Thyroid gland (tissue), 4 donors: Measurements from ENCODE around the gene COL28A1.

Experiments used
- POLR2A ChIP-seq, 2 donors: fragments of 450-650 bp; IDR thresholded peaks; one replicate each; pipeline ENCODE4 v1.6.1; 2017; ENCODE audit warnings: antibody characterized with exemption in 2 of 2, mild to moderate bottlenecking in 2 of 2, moderate library complexity in 1 of 2
- TF ChIP-seq, protein P1 (sequence below), 6 experiments: fragments of 200-600 bp in 3 of 6; fragments of 450-650 bp in 3 of 6; sonication (generic) in 3 of 6; IDR thresholded peaks; one replicate each; pipeline ENCODE4 v1.5.1; 2016 to 2019; ENCODE audit warnings: antibody characterized with exemption in 6 of 6, mild to moderate bottlenecking in 2 of 6, inconsistent platforms in 1 of 6, moderate library complexity in 1 of 6

DNA sequence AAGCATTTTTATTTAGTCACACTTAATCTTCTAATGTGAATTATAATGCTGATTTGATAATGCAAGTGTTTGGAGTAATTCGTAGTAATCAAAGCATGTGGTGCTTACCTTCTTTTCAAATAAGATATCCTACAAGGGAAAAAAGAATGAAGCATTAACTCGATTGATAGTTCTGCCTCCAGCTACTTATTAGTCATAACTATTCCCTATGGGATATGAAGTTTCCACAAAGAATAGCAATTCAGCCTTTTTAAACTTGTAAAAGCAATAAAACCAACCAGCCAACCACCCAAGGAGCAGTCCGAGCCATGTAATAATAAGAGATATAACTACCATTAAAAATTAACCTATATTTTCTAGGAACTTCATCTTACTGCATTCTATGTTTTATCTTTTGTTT is 11.6 kb downstream of the COL28A1 start:
- TF ChIP-seq, protein P1, sequence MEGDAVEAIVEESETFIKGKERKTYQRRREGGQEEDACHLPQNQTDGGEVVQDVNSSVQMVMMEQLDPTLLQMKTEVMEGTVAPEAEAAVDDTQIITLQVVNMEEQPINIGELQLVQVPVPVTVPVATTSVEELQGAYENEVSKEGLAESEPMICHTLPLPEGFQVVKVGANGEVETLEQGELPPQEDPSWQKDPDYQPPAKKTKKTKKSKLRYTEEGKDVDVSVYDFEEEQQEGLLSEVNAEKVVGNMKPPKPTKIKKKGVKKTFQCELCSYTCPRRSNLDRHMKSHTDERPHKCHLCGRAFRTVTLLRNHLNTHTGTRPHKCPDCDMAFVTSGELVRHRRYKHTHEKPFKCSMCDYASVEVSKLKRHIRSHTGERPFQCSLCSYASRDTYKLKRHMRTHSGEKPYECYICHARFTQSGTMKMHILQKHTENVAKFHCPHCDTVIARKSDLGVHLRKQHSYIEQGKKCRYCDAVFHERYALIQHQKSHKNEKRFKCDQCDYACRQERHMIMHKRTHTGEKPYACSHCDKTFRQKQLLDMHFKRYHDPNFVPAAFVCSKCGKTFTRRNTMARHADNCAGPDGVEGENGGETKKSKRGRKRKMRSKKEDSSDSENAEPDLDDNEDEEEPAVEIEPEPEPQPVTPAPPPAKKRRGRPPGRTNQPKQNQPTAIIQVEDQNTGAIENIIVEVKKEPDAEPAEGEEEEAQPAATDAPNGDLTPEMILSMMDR (IDR thresholded peaks at IDR 0.05): no peak
- no peak for TF ChIP-seq POLR2A (IDR thresholded peaks at IDR 0.05)
